Esophagus squamous epithelium (tissue), 5 donors: ENCODE results near the gene GPHN. TPM values are rescaled to one million over a fixed set of nuclear protein-coding genes. Genes with fewer than 3 reads are reported as not detected.
"Not testable (repeated sequence)": the region's sequence is repeated elsewhere in the genome, so short reads cannot be mapped to it uniquely, and the experiment has no call there.

ENCODE experiments used
- DNase-seq: peaks from one replicate; lab custom pipeline; 2025; lab: John Stamatoyannopoulos, UW
- H3K27ac ChIP-seq, 4 donors: fragments of 200-600 bp; sonication (generic); one replicate each; pipeline ENCODE4 v1.5.1; 2016 to 2019; ENCODE audit warnings: mild to moderate bottlenecking in 1 of 4
- H3K27me3 ChIP-seq, 4 donors: fragments of 200-600 bp; sonication (generic); 1 replicate in 3 of 4; 2 replicates in 1 of 4; pipeline versions ENCODE4 v1.5.1 to v1.6.0; 2017 to 2021; ENCODE audit warnings: antibody characterized with exemption in 1 of 4
- H3K36me3 ChIP-seq, 3 donors: fragments of 200-600 bp; sonication (generic); one replicate each; pipeline ENCODE4 v1.5.1; 2016 to 2019
- H3K4me1 ChIP-seq, 3 donors: fragments of 200-600 bp; sonication (generic); one replicate each; pipeline ENCODE4 v1.5.1; 2017 to 2019
- H3K4me3 ChIP-seq, 4 donors: fragments of 200-600 bp; sonication (generic); 1 replicate in 3 of 4; 2 replicates in 1 of 4; pipeline ENCODE4 v1.5.1; 2016 to 2019; ENCODE audit warnings: mild to moderate bottlenecking in 2 of 4, moderate library complexity in 1 of 4
- H3K9me3 ChIP-seq, 3 donors: fragments of 200-600 bp; sonication (generic); one replicate each; pipeline ENCODE4 v1.5.1; 2016 to 2019
- CTCF ChIP-seq, 6 experiments: fragments of 450-650 bp in 4 of 6; fragments of 200-600 bp in 2 of 6; sonication (generic) in 2 of 6; IDR thresholded peaks; one replicate each; pipeline ENCODE4 v1.5.1; 2016 to 2019; ENCODE audit warnings: antibody characterized with exemption in 6 of 6, mild to moderate bottlenecking in 4 of 6, moderate library complexity in 4 of 6
- POLR2A ChIP-seq, 4 donors: fragments of 450-650 bp; IDR thresholded peaks; one replicate each; pipeline ENCODE4 v1.6.1; 2017; ENCODE audit warnings: antibody characterized with exemption in 4 of 4, mild to moderate bottlenecking in 4 of 4, moderate library complexity in 3 of 4
- WGBS, 2 donors: methylation state at CpG; one replicate each; pipeline ENCODE4 v1.1.5; 2018; 5-methylcytosine and 5-hydroxymethylcytosine counted together
- intact Hi-C: fragments of 100-400 bp; cut with DNase I; formaldehyde crosslinking; loops from one replicate; pipeline ENCODE4 v1.15.0; 2022
- total RNA-seq, 4 donors: library from RNA; depleted of rRNA; stranded (reverse); fragments of >200 nt; gene quantifications; one replicate each; pipeline ENCODE4 v1.1.0, GENCODE V29; 2016
- donor health status: DM: yes; HTN: yes; CAD: no.

GPHN gene
- total RNA-seq, 4 donors from 2014 or later, result 8.3 to 28.4 (median 12.8) TPM

GRCh38 chr14:66501592-66501991 lies 6.4 kb upstream of the GPHN start:
- TF ChIP-seq CTCF (IDR thresholded peaks at IDR 0.05), result no peak
- no peak for TF ChIP-seq POLR2A (IDR thresholded peaks at IDR 0.05)
- intact Hi-C loops, result no loop called here
- 86 to 91% methylated on average over 4 of the region's 4 CpGs for WGBS, 2 donors

GRCh38 chr14:66502836-66503235 lies 5.1 kb upstream of the GPHN start:
- H3K9me3 ChIP-seq, H3K27me3 ChIP-seq, intact Hi-C loops, H3K36me3 ChIP-seq, DNase-seq, H3K27ac ChIP-seq, H3K4me3 ChIP-seq: not testable (repeated sequence)
- H3K4me1 ChIP-seq, result peaks cover 0 to 16% (median 4%) of the 10 kb centered on the region in 3 donors
- 76 to 83% methylated on average over 5 of the region's 5 CpGs for WGBS, 2 donors

More at GRCh38 chr14:66501592-66501991, 6.4 kb upstream of the GPHN start:
- Histone ChIP-seq H3K36me3 (no peaks in the 10 kb centered on the region), H3K4me3 (no peak overlapping the region), H3K27ac (no peak overlapping the region), H3K27me3 (no peaks in the 10 kb centered on the region), H3K9me3 (no peaks in the 10 kb centered on the region), H3K4me1 (peaks cover 0 to 7% (median 0%) of the 10 kb centered on the region in 3 donors)
- no peak for DNase-seq

GRCh38 chr14:66503532-66503931 lies 4.4 kb upstream of the GPHN start:
- Histone ChIP-seq H3K4me3 (no peak overlapping the region), H3K27me3 (no peaks in the 10 kb centered on the region), H3K36me3 (no peaks in the 10 kb centered on the region), H3K4me1 (peaks cover 0 to 16% (median 4%) of the 10 kb centered on the region in 3 donors), H3K9me3 (no peaks in the 10 kb centered on the region), H3K27ac (no peak overlapping the region)
- intact Hi-C loops, result no loop called here
- WGBS, 2 donors, result 30 to 45% methylated on average over 1 of the region's 1 CpG
- DNase-seq, result no peak
- TF ChIP-seq CTCF (IDR thresholded peaks at IDR 0.05) (no peak), POLR2A (IDR thresholded peaks at IDR 0.05) (no peak)

- no peaks in the 10 kb centered on the region for H3K27me3 ChIP-seq
- H3K27ac ChIP-seq, result peak overlapping the region; percentile 88 to 96 (median 92)
- WGBS, 2 donors, result 2% methylated on average over 17 to 18 of the region's 23 CpGs
- H3K4me1 ChIP-seq, result peaks cover 0 to 29% (median 9%) of the 10 kb centered on the region in 3 donors
- TF ChIP-seq CTCF (IDR thresholded peaks at IDR 0.05) (no peak), POLR2A (IDR thresholded peaks at IDR 0.05) (no peak)
- no peaks in the 10 kb centered on the region for H3K36me3 ChIP-seq
- H3K4me3 ChIP-seq, result peak overlapping the region; percentile 84 to 94 (median 89)
- no peak for DNase-seq
- intact Hi-C loops, result no loop called here
- H3K9me3 ChIP-seq, result no peaks in the 10 kb centered on the region
Measured at GRCh38 chr14:66507181-66507721, 696 bp upstream of the GPHN start.

- TF ChIP-seq POLR2A (IDR thresholded peaks at IDR 0.05), result no peak
- no peak for TF ChIP-seq CTCF (IDR thresholded peaks at IDR 0.05)
- peak overlapping the region; percentile 88 to 96 (median 92) for H3K27ac ChIP-seq
- no peak for DNase-seq
- no peaks in the 10 kb centered on the region for H3K27me3 ChIP-seq
- no peaks in the 10 kb centered on the region for H3K9me3 ChIP-seq
- WGBS, 2 donors, result no CpG with 5 or more reads among the region's 19 CpGs
- no peaks in the 10 kb centered on the region for H3K36me3 ChIP-seq
- intact Hi-C loops, result no loop called here
- H3K4me3 ChIP-seq, result peak overlapping the region; percentile 84 to 94 (median 89)
- H3K4me1 ChIP-seq, result peaks cover 0 to 29% (median 9%) of the 10 kb centered on the region in 3 donors
Measured at GRCh38 chr14:66508547-66508845, 549 bp downstream of the GPHN start.
